Common myeloid progenitor, CD34-positive (primary cell): ENCODE measurements around the gene VSTM4.
A peak's percentile ranks its signal among the peaks of the same experiment; 100 is the strongest.

ENCODE experiments used
- CTCF ChIA-PET: fragments of 350-600 bp; sonication (Branson Sonifier 250); formaldehyde crosslinking; loops from one replicate; lab custom pipeline; 2021; ENCODE audit warnings: antibody characterized with exemption; lab: Charles Lee
- POLR2A ChIA-PET: fragments of 350-600 bp; sonication (Branson Sonifier 250); formaldehyde crosslinking; loops from one replicate; lab custom pipeline; 2021; ENCODE audit warnings: antibody characterized with exemption; lab: Charles Lee
- DNase-seq, 3 donors: peaks; one replicate each; pipeline versions ENCODE4 v3.0.0 to v3.0.0-alpha.2; 2013
- H3K27ac ChIP-seq, 2 experiments: 1 replicate in 1 of 2; 2 replicates in 1 of 2; pipeline ENCODE4 v1.7.0; 2013; ENCODE audit warnings: inconsistent platforms in 2 of 2, low read length in 2 of 2, mild to moderate bottlenecking in 2 of 2, low read depth in 1 of 2, moderate library complexity in 1 of 2; ENCODE audit not compliant: severe bottlenecking in 2 of 2, insufficient read depth in 1 of 2, poor library complexity in 1 of 2
- H3K27me3 ChIP-seq, 5 experiments: replicated peaks in 2 of 5; 1 replicate in 3 of 5; 2 replicates in 2 of 5; pipeline versions ENCODE4 v1.6.1 to v1.7.0; 2013; ENCODE audit warnings: low read length in 4 of 5, mild to moderate bottlenecking in 2 of 5, moderate library complexity in 2 of 5, inconsistent platforms in 1 of 5; ENCODE audit not compliant: insufficient read depth in 5 of 5, control insufficient read depth in 4 of 5
- H3K36me3 ChIP-seq, 4 experiments: 1 replicate in 2 of 4; 2 replicates in 2 of 4; pipeline versions ENCODE4 v1.6.1 to v1.7.0; 2013; ENCODE audit warnings: low read length in 3 of 4, control low read depth in 1 of 4, mild to moderate bottlenecking in 1 of 4; ENCODE audit not compliant: control insufficient read depth in 4 of 4, insufficient read depth in 4 of 4
- H3K4me1 ChIP-seq, 4 experiments: 1 replicate in 3 of 4; 2 replicates in 1 of 4; pipeline versions ENCODE4 v1.6.1 to v1.7.1; 2013; ENCODE audit warnings: low read length in 3 of 4, mild to moderate bottlenecking in 3 of 4, control low read depth in 1 of 4, inconsistent platforms in 1 of 4, moderate library complexity in 1 of 4; ENCODE audit not compliant: control insufficient read depth in 4 of 4, insufficient read depth in 4 of 4; ENCODE audit errors: control extremely low read depth in 1 of 4
- H3K4me3 ChIP-seq, 7 experiments: 1 replicate in 4 of 7; 2 replicates in 3 of 7; pipeline versions ENCODE4 v1.5.1 to v1.7.0; 2013; ENCODE audit warnings: mild to moderate bottlenecking in 7 of 7, low read length in 6 of 7, moderate library complexity in 6 of 7, inconsistent platforms in 2 of 7, low read depth in 2 of 7, control low read depth in 1 of 7; ENCODE audit not compliant: insufficient read depth in 4 of 7, control insufficient read depth in 1 of 7; ENCODE audit errors: extremely low read depth in 1 of 7
- H3K9me3 ChIP-seq, 5 experiments: 1 replicate in 4 of 5; 2 replicates in 1 of 5; pipeline versions ENCODE4 v1.6.1 to v1.7.1; 2013; ENCODE audit warnings: low read length in 4 of 5, mild to moderate bottlenecking in 2 of 5, inconsistent platforms in 1 of 5, low read depth in 1 of 5, moderate library complexity in 1 of 5; ENCODE audit not compliant: control insufficient read depth in 4 of 5, insufficient read depth in 2 of 5; ENCODE audit errors: control extremely low read depth in 1 of 5
- WGBS: methylation state at CpG from one replicate; pipeline ENCODE4 v1.1.5; 2013; ENCODE audit not compliant: insufficient coverage; 5-methylcytosine and 5-hydroxymethylcytosine counted together

VSTM4 gene

GRCh38 chr10:48996329-48996728 lies 119.0 kb downstream of the VSTM4 start:
- DNase-seq: no peak
- H3K36me3 ChIP-seq: no peaks in the 10 kb centered on the region
- no peak overlapping the region for H3K4me3 ChIP-seq
- CTCF ChIA-PET: interaction anchor here (1.0 to 1.4 kb wide), 2 partner anchors 14 to 165 kb away, joined by 3 read pairs; no protein-coding TSS in a partner anchor
- no peaks in the 10 kb centered on the region for H3K9me3 ChIP-seq
- WGBS: 76% methylated on average over 3 of the region's 3 CpGs
- H3K27me3 ChIP-seq: no peaks in the 10 kb centered on the region
- no peaks in the 10 kb centered on the region for H3K4me1 ChIP-seq
- H3K27ac ChIP-seq: no peak overlapping the region
- POLR2A ChIA-PET: no interaction called here

- H3K36me3 ChIP-seq: no peaks in the 10 kb centered on the region
- H3K4me3 ChIP-seq: no peak overlapping the region
- POLR2A ChIA-PET: no interaction called here
- no peaks in the 10 kb centered on the region for H3K4me1 ChIP-seq
- 100% methylated on average over 4 of the region's 5 CpGs for WGBS
- CTCF ChIA-PET: no interaction called here
- no peak overlapping the region for H3K27ac ChIP-seq
- H3K27me3 ChIP-seq: no peaks in the 10 kb centered on the region
- no peak for DNase-seq
- H3K9me3 ChIP-seq: no peaks in the 10 kb centered on the region
These were observed 121.7 kb downstream of the VSTM4 start for GRCh38 chr10:48993627-48994026.

- peaks cover 0 to 2% (median 0%) of the 10 kb centered on the region in 4 experiments for H3K36me3 ChIP-seq
- CTCF ChIA-PET: no interaction called here
- WGBS: no CpG with 5 or more reads among the region's 1 CpG
- H3K4me1 ChIP-seq: no peaks in the 10 kb centered on the region
- no peak overlapping the region for H3K4me3 ChIP-seq
- no peak for DNase-seq
- no peaks in the 10 kb centered on the region for H3K27me3 ChIP-seq
- H3K27ac ChIP-seq: no peak overlapping the region
- H3K9me3 ChIP-seq: no peaks in the 10 kb centered on the region
- POLR2A ChIA-PET: no interaction called here
These were observed 125.1 kb downstream of the VSTM4 start for GRCh38 chr10:48990226-48990625.

- CTCF ChIA-PET: interaction anchor here (1.4 to 1.5 kb wide), 2 partner anchors 179 to 320 kb away, joined by 3 to 5 read pairs; no protein-coding TSS in a partner anchor
- no peak overlapping the region for H3K4me3 ChIP-seq
These were observed 129.6 kb downstream of the VSTM4 start for GRCh38 chr10:48985621-48986158.

GRCh38 chr10:48983648-48984351 lies 131.5 kb downstream of the VSTM4 start:
- peak; percentile 15 to 48 (median 44) for DNase-seq
- Histone ChIP-seq H3K27ac (no peak overlapping the region), H3K9me3 (no peaks in the 10 kb centered on the region), H3K4me1 (no peaks in the 10 kb centered on the region), H3K4me3 (no peak overlapping the region), H3K27me3 (no peaks in the 10 kb centered on the region), H3K36me3 (peaks cover 3 to 42% (median 14%) of the 10 kb centered on the region in 4 experiments)
- POLR2A ChIA-PET: no interaction called here
- WGBS: 14% methylated on average over 1 of the region's 5 CpGs
- CTCF ChIA-PET: interaction anchor here (1.2 to 5.1 kb wide), 4 partner anchors 179 to 529 kb away, joined by 3 to 52 read pairs (median 4); no protein-coding TSS in a partner anchor

More at GRCh38 chr10:48985621-48986158, 129.6 kb downstream of the VSTM4 start:
- Histone ChIP-seq H3K36me3 (peaks cover 0 to 26% (median 10%) of the 10 kb centered on the region in 4 experiments), H3K9me3 (no peaks in the 10 kb centered on the region), H3K27ac (no peak overlapping the region), H3K4me1 (no peaks in the 10 kb centered on the region), H3K27me3 (no peaks in the 10 kb centered on the region)
- WGBS: 92% methylated on average over 6 of the region's 7 CpGs
- POLR2A ChIA-PET: no interaction called here
- DNase-seq: no peak

GRCh38 chr10:48982584-48982983 lies 132.7 kb downstream of the VSTM4 start:
- 95% methylated on average over 3 of the region's 5 CpGs for WGBS
- CTCF ChIA-PET: interaction anchor here (0.5 to 5.1 kb wide), 8 partner anchors 26 to 530 kb away, joined by 3 to 52 read pairs (median 4); no protein-coding TSS in a partner anchor

More at GRCh38 chr10:48982584-48982983, 132.7 kb downstream of the VSTM4 start:
- Histone ChIP-seq H3K27me3 (no peaks in the 10 kb centered on the region), H3K4me1 (no peaks in the 10 kb centered on the region), H3K27ac (no peak overlapping the region), H3K36me3 (peaks cover 5 to 54% (median 20%) of the 10 kb centered on the region in 4 experiments), H3K9me3 (no peaks in the 10 kb centered on the region), H3K4me3 (no peak overlapping the region)
- POLR2A ChIA-PET: no interaction called here
- no peak for DNase-seq
